ENCODE results near the gene EVX1.

EVX1 gene

GRCh38 chr7:27243340-27244163 is 950 bp downstream of the EVX1 start:
- Histone ChIP-seq H3K27ac (ENCODE audit: low read length, poor library complexity, severe bottlenecking) (no peak overlapping the region), H3K4me3 (ENCODE audit: insufficient read depth in 1 of 2, low read depth in 1 of 2, low read length in 2 of 2) (peak overlapping the region in 1 of 2 experiments; percentile 72), H3K79me1 (replicated peaks; ENCODE audit: low read length, poor library complexity, severe bottlenecking) (no peaks in the 10 kb centered on the region), H3K23ac (ENCODE audit: low read length in 2 of 2) (peak overlapping the region in 1 of 2 experiments; percentile 46), H2AFZ (ENCODE audit: low read depth, low read length) (no peak overlapping the region), H3K36me3 (ENCODE audit: control insufficient read depth in 1 of 2, insufficient read depth in 2 of 2, low read depth in 1 of 2, low read length in 2 of 2) (no peaks in the 10 kb centered on the region), H3K4ac (ENCODE audit: low read depth in 1 of 2, low read length in 2 of 2) (no peak overlapping the region), H2BK15ac (ENCODE audit: low read depth, poor library complexity, severe bottlenecking) (no peak overlapping the region), H4K8ac (ENCODE audit: low read length) (no peak overlapping the region), H3K9me3 (ENCODE audit: control insufficient read depth, low read length) (no peaks in the 10 kb centered on the region), H3K18ac (ENCODE audit: low read depth in 1 of 2, low read length in 2 of 2) (no peak overlapping the region), H3K4me2 (ENCODE audit: low read length, poor library complexity, severe bottlenecking) (peak overlapping the region; percentile 66), H3K4me1 (ENCODE audit: control insufficient read depth, insufficient read depth, low read depth, low read length) (peaks cover 28% of the 10 kb centered on the region), H3K27me3 (ENCODE audit: control insufficient read depth in 1 of 2, insufficient read depth in 1 of 2, low read length in 2 of 2) (peaks cover 95 to 97% of the 10 kb centered on the region in 2 experiments), H2AK5ac (ENCODE audit: low read length, severe bottlenecking) (no peak overlapping the region), H3K9ac (ENCODE audit: low read length) (no peak overlapping the region), H2BK5ac (ENCODE audit: low read depth, low read length, poor library complexity, severe bottlenecking) (no peak overlapping the region), H3K14ac (ENCODE audit: low read length in 2 of 2) (no peak overlapping the region), H4K91ac (ENCODE audit: low read length) (no peak overlapping the region), H2BK12ac (ENCODE audit: low read length in 2 of 2) (no peak overlapping the region), H2BK120ac (ENCODE audit: low read depth, low read length) (no peak overlapping the region)
- no peak for DNase-seq
- 3% methylated on average over 42 of the region's 43 CpGs for WGBS

DNA sequence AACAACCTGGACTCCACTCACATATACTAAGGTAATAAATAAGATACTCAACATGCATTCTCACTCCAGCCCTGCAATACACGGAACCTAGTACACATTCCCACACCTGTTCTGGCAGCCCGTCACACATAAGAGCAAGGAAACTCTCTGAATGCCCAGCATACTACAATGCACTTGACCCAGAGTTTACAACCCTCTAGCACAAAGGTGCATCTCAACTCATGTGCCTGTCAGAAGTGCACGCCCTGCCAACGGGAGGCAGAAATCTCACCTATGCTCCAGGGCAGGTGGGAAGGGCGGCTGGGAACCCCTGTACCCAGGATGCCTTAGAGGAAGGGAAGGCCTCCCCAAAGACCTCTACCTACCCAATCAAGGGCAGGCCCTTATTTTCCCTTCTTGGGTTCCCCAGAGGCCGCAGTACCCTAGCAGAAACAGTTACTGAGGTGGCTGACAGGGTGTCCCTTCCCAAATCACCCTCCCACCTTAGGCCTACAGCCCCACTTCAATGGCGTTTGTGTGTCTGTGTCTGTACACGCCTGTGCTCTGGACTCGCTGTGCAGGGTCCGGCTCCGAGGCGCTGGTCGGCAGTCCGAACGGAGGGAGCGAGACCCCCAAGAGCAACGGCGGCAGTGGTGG is 2.0 kb downstream of the EVX1 start:
- 17% methylated on average over 18 of the region's 18 CpGs for WGBS

DNA sequence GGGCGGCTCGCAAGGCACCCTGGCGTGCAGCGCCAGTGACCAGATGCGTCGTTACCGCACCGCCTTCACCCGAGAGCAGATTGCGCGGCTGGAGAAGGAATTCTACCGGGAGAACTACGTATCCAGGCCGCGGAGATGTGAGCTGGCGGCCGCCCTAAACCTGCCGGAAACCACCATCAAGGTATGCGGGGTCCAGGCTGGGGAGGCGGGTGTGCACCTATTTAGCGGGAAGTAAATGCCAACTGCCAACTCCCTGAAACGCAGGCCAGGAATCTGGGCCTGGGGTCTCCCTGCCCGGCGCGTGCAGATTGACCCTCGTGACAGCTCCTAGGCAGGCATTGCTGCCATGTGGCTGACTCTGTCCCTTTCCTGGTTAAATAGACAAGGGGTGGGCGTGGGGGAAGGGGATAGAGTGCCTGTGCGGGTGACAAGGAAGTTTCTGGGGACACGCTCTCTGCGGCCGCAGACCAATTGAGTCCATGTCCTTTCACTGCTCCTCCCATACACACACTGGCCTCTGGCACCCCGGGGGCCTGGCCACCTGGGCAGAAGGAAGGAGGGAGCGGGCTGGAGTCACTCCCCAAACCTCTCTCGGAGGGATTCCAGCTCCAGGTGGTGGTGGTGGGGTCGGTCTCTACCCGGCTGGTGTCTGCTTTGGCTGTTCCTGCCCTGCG is 2.7 kb downstream of the EVX1 start:
- H2BK15ac ChIP-seq (ENCODE audit: low read depth, poor library complexity, severe bottlenecking) = no peak overlapping the region
- no peak overlapping the region for H2BK5ac ChIP-seq (ENCODE audit: low read depth, low read length, poor library complexity, severe bottlenecking)
- no peak overlapping the region for H2BK12ac ChIP-seq (ENCODE audit: low read length in 2 of 2)
- H3K79me1 ChIP-seq (replicated peaks; ENCODE audit: low read length, poor library complexity, severe bottlenecking) = no peaks in the 10 kb centered on the region
- no peak for DNase-seq
- peaks cover 21% of the 10 kb centered on the region for H3K4me1 ChIP-seq (ENCODE audit: control insufficient read depth, insufficient read depth, low read depth, low read length)
- H3K36me3 ChIP-seq (ENCODE audit: control insufficient read depth in 1 of 2, insufficient read depth in 2 of 2, low read depth in 1 of 2, low read length in 2 of 2) = no peaks in the 10 kb centered on the region
- H3K4me3 ChIP-seq (ENCODE audit: insufficient read depth in 1 of 2, low read depth in 1 of 2, low read length in 2 of 2) = peak overlapping the region in 1 of 2 experiments; percentile 57
- H4K91ac ChIP-seq (ENCODE audit: low read length) = no peak overlapping the region
- H2BK120ac ChIP-seq (ENCODE audit: low read depth, low read length) = no peak overlapping the region
- H3K4me2 ChIP-seq (ENCODE audit: low read length, poor library complexity, severe bottlenecking) = no peak overlapping the region
- WGBS = 25% methylated on average over 31 of the region's 37 CpGs
- no peak overlapping the region for H3K27ac ChIP-seq (ENCODE audit: low read length, poor library complexity, severe bottlenecking)
- H3K9ac ChIP-seq (ENCODE audit: low read length) = no peak overlapping the region
- H4K8ac ChIP-seq (ENCODE audit: low read length) = no peak overlapping the region
- no peak overlapping the region for H3K23ac ChIP-seq (ENCODE audit: low read length in 2 of 2)
- no peak overlapping the region for H3K18ac ChIP-seq (ENCODE audit: low read depth in 1 of 2, low read length in 2 of 2)
- no peaks in the 10 kb centered on the region for H3K9me3 ChIP-seq (ENCODE audit: control insufficient read depth, low read length)
- no peak overlapping the region for H2AFZ ChIP-seq (ENCODE audit: low read depth, low read length)
- no peak overlapping the region for H2AK5ac ChIP-seq (ENCODE audit: low read length, severe bottlenecking)
- H3K4ac ChIP-seq (ENCODE audit: low read depth in 1 of 2, low read length in 2 of 2) = no peak overlapping the region
- H3K27me3 ChIP-seq (ENCODE audit: control insufficient read depth in 1 of 2, insufficient read depth in 1 of 2, low read length in 2 of 2) = peaks cover 96 to 100% of the 10 kb centered on the region in 2 experiments
- H3K14ac ChIP-seq (ENCODE audit: low read length in 2 of 2) = no peak overlapping the region

More for the DNA sequence above, 2.0 kb downstream of the EVX1 start:
- Histone ChIP-seq H3K18ac (ENCODE audit: low read depth in 1 of 2, low read length in 2 of 2) (no peak overlapping the region), H3K36me3 (ENCODE audit: control insufficient read depth in 1 of 2, insufficient read depth in 2 of 2, low read depth in 1 of 2, low read length in 2 of 2) (no peaks in the 10 kb centered on the region), H2AFZ (ENCODE audit: low read depth, low read length) (no peak overlapping the region), H2BK12ac (ENCODE audit: low read length in 2 of 2) (no peak overlapping the region), H2BK120ac (ENCODE audit: low read depth, low read length) (no peak overlapping the region), H3K4me2 (ENCODE audit: low read length, poor library complexity, severe bottlenecking) (no peak overlapping the region), H3K9ac (ENCODE audit: low read length) (no peak overlapping the region), H3K23ac (ENCODE audit: low read length in 2 of 2) (no peak overlapping the region), H3K14ac (ENCODE audit: low read length in 2 of 2) (no peak overlapping the region), H3K27me3 (ENCODE audit: control insufficient read depth in 1 of 2, insufficient read depth in 1 of 2, low read length in 2 of 2) (peaks cover 96 to 100% of the 10 kb centered on the region in 2 experiments), H2BK15ac (ENCODE audit: low read depth, poor library complexity, severe bottlenecking) (no peak overlapping the region), H4K91ac (ENCODE audit: low read length) (no peak overlapping the region), H3K4ac (ENCODE audit: low read depth in 1 of 2, low read length in 2 of 2) (no peak overlapping the region), H3K4me1 (ENCODE audit: control insufficient read depth, insufficient read depth, low read depth, low read length) (peaks cover 23% of the 10 kb centered on the region), H3K4me3 (ENCODE audit: insufficient read depth in 1 of 2, low read depth in 1 of 2, low read length in 2 of 2) (no peak overlapping the region), H2BK5ac (ENCODE audit: low read depth, low read length, poor library complexity, severe bottlenecking) (no peak overlapping the region), H4K8ac (ENCODE audit: low read length) (no peak overlapping the region), H3K79me1 (replicated peaks; ENCODE audit: low read length, poor library complexity, severe bottlenecking) (no peaks in the 10 kb centered on the region), H2AK5ac (ENCODE audit: low read length, severe bottlenecking) (no peak overlapping the region), H3K9me3 (ENCODE audit: control insufficient read depth, low read length) (no peaks in the 10 kb centered on the region), H3K27ac (ENCODE audit: low read length, poor library complexity, severe bottlenecking) (no peak overlapping the region)
- no peak for DNase-seq
